Keratinocyte (primary cell): Measurements from ENCODE around the gene RUNX1. TPM values are rescaled to one million over a fixed set of nuclear protein-coding genes. Genes with fewer than 3 reads are reported as not detected.

Experiments used
- DNase-seq: peaks from one replicate; pipeline ENCODE4 v3.0.0-alpha.2; 2011; ENCODE audit warnings: low read depth, missing footprints, low spot score
- FAIRE-seq: peaks from 2 replicates; lab custom pipeline; 2011; peaks lifted over from hg19 to GRCh38; lab: Jason Lieb, UNC
- H2AFZ ChIP-seq: 2 replicates; pipeline ENCODE4 v1.6.0; 2012; ENCODE audit warnings: low read length, control low read depth, inconsistent platforms; ENCODE audit not compliant: control insufficient read depth
- H3K27ac ChIP-seq: 2 replicates; pipeline ENCODE4 v1.5.1; 2011; ENCODE audit warnings: low read length; ENCODE audit not compliant: control insufficient read depth, insufficient read depth
- H3K27me3 ChIP-seq: 3 replicates; pipeline ENCODE4 v1.6.0; 2011; ENCODE audit warnings: low read length; ENCODE audit not compliant: control insufficient read depth, insufficient read depth; ENCODE audit errors: extremely low read depth
- H3K36me3 ChIP-seq, 2 experiments: 2 replicates in 1 of 2; 3 replicates in 1 of 2; pipeline ENCODE4 v1.5.1; 2011; ENCODE audit warnings: low read length in 2 of 2, mild to moderate bottlenecking in 1 of 2; ENCODE audit not compliant: control insufficient read depth in 2 of 2, insufficient read depth in 2 of 2; ENCODE audit errors: extremely low read depth in 1 of 2
- H3K4me1 ChIP-seq: 3 replicates; pipeline ENCODE4 v1.5.1; 2011; ENCODE audit warnings: low read length; ENCODE audit not compliant: control insufficient read depth, insufficient read depth; ENCODE audit errors: extremely low read depth
- H3K4me2 ChIP-seq: 3 replicates; pipeline ENCODE4 v1.6.0; 2011; ENCODE audit warnings: low read depth, low read length; ENCODE audit not compliant: control insufficient read depth, insufficient read depth; ENCODE audit errors: extremely low read depth
- H3K4me3 ChIP-seq, 3 experiments: fragments of 200-600 bp in 1 of 3; sonication (generic) in 1 of 3; 2 replicates in 2 of 3; 3 replicates in 1 of 3; pipeline ENCODE4 v1.5.1; 2011 to 2016; ENCODE audit warnings: low read length in 3 of 3, mild to moderate bottlenecking in 3 of 3, control low read depth in 2 of 3, inconsistent platforms in 1 of 3, low read depth in 1 of 3, mixed read lengths in 1 of 3, mixed run types in 1 of 3, moderate library complexity in 1 of 3; ENCODE audit not compliant: control insufficient read depth in 2 of 3, insufficient read depth in 2 of 3; ENCODE audit errors: extremely low read depth in 1 of 3
- H3K79me2 ChIP-seq: 2 replicates; pipeline ENCODE4 v1.6.0; 2012; ENCODE audit warnings: low read length; ENCODE audit not compliant: control insufficient read depth, insufficient read depth
- H3K9ac ChIP-seq: 3 replicates; pipeline ENCODE4 v1.6.0; 2011; ENCODE audit warnings: low read length; ENCODE audit not compliant: control insufficient read depth, insufficient read depth; ENCODE audit errors: extremely low read depth
- H3K9me1 ChIP-seq: 3 replicates; pipeline ENCODE4 v1.6.0; 2011; ENCODE audit warnings: low read length; ENCODE audit not compliant: control insufficient read depth, insufficient read depth; ENCODE audit errors: extremely low read depth
- H3K9me3 ChIP-seq: 2 replicates; pipeline ENCODE4 v1.5.1; 2012; ENCODE audit warnings: low read depth, low read length; ENCODE audit not compliant: control insufficient read depth
- H4K20me1 ChIP-seq: 3 replicates; pipeline ENCODE4 v1.6.0; 2011; ENCODE audit warnings: low read length; ENCODE audit not compliant: control insufficient read depth, insufficient read depth; ENCODE audit errors: extremely low read depth
- CTCF ChIP-seq, 3 experiments: IDR thresholded peaks in 1 of 3; conservative IDR thresholded peaks in 1 of 3; optimal IDR thresholded peaks in 1 of 3; 2 replicates in 2 of 3; 3 replicates in 1 of 3; pipeline versions ENCODE3 to v1.5.1; 2011; ENCODE audit warnings: low read length in 3 of 3, mild to moderate bottlenecking in 3 of 3, moderate library complexity in 2 of 3, control low read depth in 1 of 3, inconsistent platforms in 1 of 3; ENCODE audit not compliant: insufficient read depth in 2 of 3; ENCODE audit errors: extremely low read depth in 1 of 3
- EZH2 ChIP-seq: IDR thresholded peaks from one replicate; pipeline ENCODE4 v1.6.1; 2012; ENCODE audit warnings: inconsistent platforms, mild to moderate bottlenecking, low read length, moderate library complexity
- dilution Hi-C: fragments of 300-500 bp; cut with MboI; formaldehyde crosslinking; loops from one replicate; pipeline ENCODE4 v1.7.0; 2020; ENCODE audit warnings: low sequenced_read_pairs; ENCODE audit not compliant: extremely low pct_ligation_motif_present
- polyA plus RNA-seq, 5 experiments: library from polyadenylated mRNA; depleted of rRNA in 3 of 5; stranded (reverse) in 3 of 5; stranded (forward) in 1 of 5; unstranded in 1 of 5; fragments of >200 nt; gene quantifications; 1 replicate in 1 of 5; 2 replicates in 3 of 5; 3 replicates in 1 of 5; pipeline versions ENCODE4 v1.2.1 to v1.2.3, GENCODE V29; 2011 to 2012; ENCODE audit warnings: missing spikeins in 2 of 5, low read depth in 1 of 5, low replicate concordance in 1 of 5

Gene RUNX1
- polyA plus RNA-seq, 1 donor (not counting 4 experiments of a cell fraction or from before 2014, with no cell fraction given), result 44.9 TPM

GRCh38 chr21:34911360-34911759 lies 137.7 kb downstream of the RUNX1 start:
- no peaks in the 10 kb centered on the region for H3K79me2 ChIP-seq
- H3K36me3 ChIP-seq, result no peaks in the 10 kb centered on the region
- no peaks in the 10 kb centered on the region for H3K9me3 ChIP-seq
- H3K4me1 ChIP-seq, result peaks cover 14% of the 10 kb centered on the region
- no peak overlapping the region for H2AFZ ChIP-seq
- H3K27me3 ChIP-seq, result no peaks in the 10 kb centered on the region
- H3K4me2 ChIP-seq, result no peak overlapping the region
- H3K27ac ChIP-seq, result no peak overlapping the region
- H3K9me1 ChIP-seq, result no peaks in the 10 kb centered on the region
- DNase-seq (no peak), FAIRE-seq (no peak)
- no peak for TF ChIP-seq CTCF (optimal IDR thresholded peaks at IDR 0.05 in 1 of 3, IDR thresholded peaks at IDR 0.05 in 1 of 3, conservative IDR thresholded peaks at IDR 0.05 in 1 of 3; ENCODE audit: extremely low read depth in 1 of 3, insufficient read depth in 2 of 3, low read length in 3 of 3)
- no peak for TF ChIP-seq EZH2
- dilution Hi-C loops, result no loop called here
- H3K9ac ChIP-seq, result no peak overlapping the region
- no peak overlapping the region for H3K4me3 ChIP-seq
- no peaks in the 10 kb centered on the region for H4K20me1 ChIP-seq

DNA sequence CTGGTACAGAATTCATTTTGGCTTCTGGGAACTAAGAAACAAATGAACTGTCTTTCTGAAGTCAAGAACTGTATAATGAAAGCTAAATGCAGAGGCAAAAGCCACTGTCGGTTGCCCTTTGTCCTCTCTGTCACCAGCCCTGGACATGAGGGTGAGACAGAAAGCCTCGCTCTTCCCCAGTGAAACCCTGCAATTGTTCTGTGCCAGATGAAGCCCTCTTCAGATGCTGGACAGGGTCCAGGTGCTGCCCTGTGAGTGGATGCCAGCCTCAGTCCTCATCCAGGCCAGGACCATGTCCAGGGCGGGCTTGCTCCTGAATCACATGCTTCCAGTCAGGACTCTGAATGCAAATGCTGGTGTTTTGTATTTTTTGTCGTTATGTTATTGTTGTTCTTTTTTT lies 138.7 kb downstream of the RUNX1 start:
- DNase-seq (no peak), FAIRE-seq (no peak)
- H3K79me2 ChIP-seq, result no peaks in the 10 kb centered on the region
- no peaks in the 10 kb centered on the region for H3K27me3 ChIP-seq
- no peaks in the 10 kb centered on the region for H3K36me3 ChIP-seq
- H3K9me3 ChIP-seq, result no peaks in the 10 kb centered on the region
- H3K27ac ChIP-seq, result no peak overlapping the region
- no peaks in the 10 kb centered on the region for H4K20me1 ChIP-seq
- no peak overlapping the region for H2AFZ ChIP-seq
- H3K4me3 ChIP-seq, result no peak overlapping the region
- no peak overlapping the region for H3K9ac ChIP-seq
- H3K4me2 ChIP-seq, result no peak overlapping the region
- TF ChIP-seq EZH2 (no peak), CTCF (optimal IDR thresholded peaks at IDR 0.05 in 1 of 3, IDR thresholded peaks at IDR 0.05 in 1 of 3, conservative IDR thresholded peaks at IDR 0.05 in 1 of 3; ENCODE audit: extremely low read depth in 1 of 3, insufficient read depth in 2 of 3, low read length in 3 of 3) (no peak)
- H3K4me1 ChIP-seq, result peaks cover 7% of the 10 kb centered on the region
- no peaks in the 10 kb centered on the region for H3K9me1 ChIP-seq
- dilution Hi-C loops, result no loop called here
